SU-DHL-6 (cell line): ENCODE results near the gene SLC7A4.

Experiments
- H2AFZ ChIP-seq: fragments of 200-600 bp; sonication (generic); 2 replicates; pipeline ENCODE4 v1.6.1; 2014; ENCODE audit warnings: low read depth, mild to moderate bottlenecking, moderate library complexity, mixed read lengths, antibody characterized with exemption, low read length; ENCODE audit not compliant: severe bottlenecking
- H3F3A ChIP-seq: fragments of 200-600 bp; shearing (Covaris generic); 2 replicates; pipeline ENCODE4 v1.6.0; 2016; ENCODE audit warnings: antibody characterized with exemption, mild to moderate bottlenecking; ENCODE audit not compliant: insufficient read depth
- H3K27ac ChIP-seq: fragments of 200-600 bp; sonication (generic); 2 replicates; pipeline ENCODE4 v1.5.1; 2016; ENCODE audit warnings: low read depth, mild to moderate bottlenecking, low read length, moderate library complexity, mixed read lengths
- H3K27me3 ChIP-seq: fragments of 200-600 bp; sonication (generic), shearing (Covaris generic); 2 replicates; pipeline ENCODE4 v1.6.0; 2014; ENCODE audit warnings: mild to moderate bottlenecking, low read length
- H3K36me3 ChIP-seq: fragments of 200-600 bp; sonication (generic); 2 replicates; pipeline ENCODE4 v1.6.1; 2014; ENCODE audit warnings: mild to moderate bottlenecking, low read length, mixed read lengths
- H3K4me2 ChIP-seq: fragments of 300-600, 200-600 bp; shearing (Covaris generic), sonication (generic); 2 replicates; pipeline ENCODE4 v1.6.0; 2014; ENCODE audit warnings: low read length, low read depth, mild to moderate bottlenecking; ENCODE audit not compliant: poor library complexity, severe bottlenecking
- H3K4me3 ChIP-seq: fragments of 200-600 bp; sonication (generic); 2 replicates; pipeline ENCODE4 v1.5.1; 2014; ENCODE audit warnings: antibody characterized with exemption, low read length, mild to moderate bottlenecking, mixed read lengths; ENCODE audit not compliant: insufficient read depth, poor library complexity, severe bottlenecking
- H3K79me2 ChIP-seq: fragments of 200-600 bp; sonication (generic); 2 replicates; pipeline ENCODE4 v1.6.1; 2014; ENCODE audit warnings: mild to moderate bottlenecking, low read length, moderate library complexity; ENCODE audit not compliant: insufficient read depth
- H3K9ac ChIP-seq: fragments of 200-600 bp; sonication (generic); 2 replicates; pipeline ENCODE4 v1.7.0; 2014; ENCODE audit warnings: mild to moderate bottlenecking, low read length
- H3K9me2 ChIP-seq: fragments of 200-600 bp; sonication (generic); replicated peaks from 2 replicates; pipeline ENCODE4 v1.6.1; 2014; ENCODE audit warnings: low read length; ENCODE audit not compliant: insufficient read depth
- H3K9me3 ChIP-seq: fragments of 200-600 bp; sonication (generic); 2 replicates; pipeline ENCODE4 v1.6.1; 2014; ENCODE audit warnings: low read length, mixed read lengths; ENCODE audit not compliant: insufficient read depth
- H4K20me1 ChIP-seq: fragments of 200-600 bp; sonication (generic); 2 replicates; pipeline ENCODE4 v1.6.1; 2014; ENCODE audit warnings: low read depth, mild to moderate bottlenecking, antibody characterized with exemption, low read length, moderate library complexity, mixed read lengths
- EZH2phosphoT487 ChIP-seq: fragments of 200-600 bp; sonication (generic), shearing (Covaris generic); conservative IDR thresholded peaks from 2 replicates; pipeline ENCODE4 v1.6.1; 2018; ENCODE audit warnings: mild to moderate bottlenecking, antibody characterized with exemption, low read length, moderate library complexity, mixed read lengths
- TF ChIP-seq, protein P1 (sequence below): fragments of 200-600 bp; sonication (generic); IDR thresholded peaks from one replicate; pipeline ENCODE4 v1.5.1; 2017; ENCODE audit warnings: antibody characterized with exemption, mild to moderate bottlenecking, low read length, moderate library complexity; ENCODE audit not compliant: insufficient read depth, poor library complexity, severe bottlenecking

Gene SLC7A4

DNA sequence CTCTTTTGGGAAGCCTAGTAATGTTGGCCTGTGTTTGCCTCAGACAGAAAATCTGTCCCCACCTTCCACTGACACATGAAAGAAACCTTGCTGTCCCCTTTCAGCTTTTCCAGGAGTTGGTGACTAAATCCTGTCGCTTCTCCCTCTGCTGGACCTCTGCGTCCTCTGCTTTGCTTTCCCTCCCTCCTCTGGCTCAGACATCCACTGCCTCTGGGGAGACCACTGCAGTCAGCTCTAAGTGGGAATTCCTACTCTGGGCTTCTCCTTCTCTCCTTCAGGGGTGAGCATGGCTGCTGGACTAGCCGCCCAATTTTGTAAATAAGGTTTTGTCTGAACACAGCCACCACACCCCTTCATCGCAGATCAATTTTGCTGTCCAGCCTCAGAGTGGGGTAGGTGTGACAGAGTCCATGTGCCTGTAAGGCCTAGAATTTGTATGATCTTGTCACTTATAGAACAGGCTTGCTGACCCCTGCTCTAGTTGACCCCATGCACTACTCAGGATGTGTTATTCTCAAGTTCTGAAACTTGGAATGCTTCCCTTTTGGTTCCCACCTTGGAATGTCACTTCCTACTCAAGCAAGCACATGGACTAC is 36.4 kb upstream of the SLC7A4 start:
- H3K4me2 ChIP-seq, result no peak overlapping the region
- H3K9me3 ChIP-seq, result no peaks in the 10 kb centered on the region
- H3K79me2 ChIP-seq, result no peaks in the 10 kb centered on the region
- no peak overlapping the region for H2AFZ ChIP-seq
- H3K9me2 ChIP-seq, result no peaks in the 10 kb centered on the region
- H3K9ac ChIP-seq, result no peak overlapping the region
- no peaks in the 10 kb centered on the region for H3K36me3 ChIP-seq
- H3K4me3 ChIP-seq, result no peak overlapping the region
- no peaks in the 10 kb centered on the region for H4K20me1 ChIP-seq
- H3F3A ChIP-seq, result no peaks in the 10 kb centered on the region
- TF ChIP-seq, protein P1, sequence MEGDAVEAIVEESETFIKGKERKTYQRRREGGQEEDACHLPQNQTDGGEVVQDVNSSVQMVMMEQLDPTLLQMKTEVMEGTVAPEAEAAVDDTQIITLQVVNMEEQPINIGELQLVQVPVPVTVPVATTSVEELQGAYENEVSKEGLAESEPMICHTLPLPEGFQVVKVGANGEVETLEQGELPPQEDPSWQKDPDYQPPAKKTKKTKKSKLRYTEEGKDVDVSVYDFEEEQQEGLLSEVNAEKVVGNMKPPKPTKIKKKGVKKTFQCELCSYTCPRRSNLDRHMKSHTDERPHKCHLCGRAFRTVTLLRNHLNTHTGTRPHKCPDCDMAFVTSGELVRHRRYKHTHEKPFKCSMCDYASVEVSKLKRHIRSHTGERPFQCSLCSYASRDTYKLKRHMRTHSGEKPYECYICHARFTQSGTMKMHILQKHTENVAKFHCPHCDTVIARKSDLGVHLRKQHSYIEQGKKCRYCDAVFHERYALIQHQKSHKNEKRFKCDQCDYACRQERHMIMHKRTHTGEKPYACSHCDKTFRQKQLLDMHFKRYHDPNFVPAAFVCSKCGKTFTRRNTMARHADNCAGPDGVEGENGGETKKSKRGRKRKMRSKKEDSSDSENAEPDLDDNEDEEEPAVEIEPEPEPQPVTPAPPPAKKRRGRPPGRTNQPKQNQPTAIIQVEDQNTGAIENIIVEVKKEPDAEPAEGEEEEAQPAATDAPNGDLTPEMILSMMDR, result no peak
- no peak for TF ChIP-seq EZH2phosphoT487
- no peak overlapping the region for H3K27ac ChIP-seq
- no peaks in the 10 kb centered on the region for H3K27me3 ChIP-seq

DNA sequence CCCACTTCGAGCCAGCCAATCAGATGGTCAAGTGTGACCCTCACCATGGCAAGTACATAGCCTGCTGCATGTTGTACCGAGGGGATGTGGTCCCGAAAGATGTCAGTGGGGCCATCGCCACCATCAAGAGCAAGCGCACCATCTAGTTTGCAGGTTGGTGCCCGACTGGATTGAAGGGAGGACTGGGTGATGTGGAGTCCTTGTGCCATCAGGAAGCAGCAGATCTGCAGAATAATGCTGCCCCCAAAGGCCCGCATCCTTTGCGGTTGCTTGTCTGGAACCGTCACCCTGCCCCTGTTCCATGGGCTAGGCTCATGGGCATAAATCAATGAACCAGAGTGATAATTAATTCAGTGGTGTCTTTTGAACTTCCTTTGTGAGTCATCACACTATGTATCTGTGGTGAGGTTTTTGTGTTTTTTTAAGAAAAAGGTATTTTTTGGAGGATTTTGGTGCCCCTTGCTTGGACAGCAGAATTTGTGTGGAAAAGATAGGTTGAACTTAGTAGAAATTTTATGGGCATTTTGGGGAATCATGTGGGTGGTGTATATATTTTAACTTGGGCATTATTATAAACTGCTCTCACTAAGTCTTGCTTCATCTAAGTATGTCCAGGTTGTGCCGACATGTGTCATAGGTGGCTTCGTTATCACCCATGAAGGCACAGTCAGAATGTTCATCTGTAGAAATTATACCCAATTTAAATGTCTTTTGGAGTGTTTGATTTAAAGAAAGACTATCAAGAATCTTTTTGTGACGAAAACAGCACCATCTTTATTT is 35.7 kb upstream of the SLC7A4 start:
- H3K27me3 ChIP-seq, result no peaks in the 10 kb centered on the region

DNA sequence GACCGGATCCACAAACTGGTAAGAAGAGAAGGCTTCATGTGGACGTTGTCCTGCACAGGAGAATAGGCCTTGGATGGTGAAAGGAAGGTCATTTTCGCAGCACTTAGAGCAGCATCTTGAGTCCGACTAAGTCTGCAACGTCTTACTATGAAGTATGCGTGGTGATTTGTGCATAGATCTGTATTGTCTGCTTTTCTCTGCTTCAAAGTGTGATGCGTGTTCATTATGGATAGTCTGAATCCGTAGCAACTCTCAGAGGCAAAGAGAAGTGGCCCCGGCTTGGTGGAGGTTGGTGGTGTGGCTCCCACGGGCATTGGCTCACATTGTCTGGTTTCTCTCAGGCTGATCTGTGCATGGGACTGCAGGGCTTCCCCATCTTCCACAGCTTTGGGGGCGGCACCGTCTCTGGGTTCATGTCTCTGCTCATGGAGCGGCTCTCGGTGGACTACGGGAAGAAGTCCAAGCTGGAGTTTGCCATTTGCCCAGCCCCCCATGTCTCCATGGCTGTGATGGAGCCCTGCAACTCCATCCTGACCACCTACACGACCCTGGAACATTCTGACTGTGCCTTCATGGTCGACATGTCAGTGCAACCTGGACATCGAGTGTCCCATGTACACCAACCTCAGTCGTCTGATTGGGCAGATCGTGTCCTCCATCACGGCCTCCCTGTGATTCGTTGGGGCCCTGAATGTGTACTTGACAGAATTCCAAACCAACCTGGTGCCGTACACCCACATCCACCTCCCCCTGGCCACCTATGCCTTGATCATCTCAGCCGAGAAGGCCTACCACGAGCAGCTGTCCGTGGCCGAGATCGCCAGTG is 34.9 kb upstream of the SLC7A4 start:
- H3K9me3 ChIP-seq, result no peaks in the 10 kb centered on the region
- H2AFZ ChIP-seq, result no peak overlapping the region
- no peaks in the 10 kb centered on the region for H3K9me2 ChIP-seq
- no peaks in the 10 kb centered on the region for H3K79me2 ChIP-seq
- no peaks in the 10 kb centered on the region for H4K20me1 ChIP-seq
- H3F3A ChIP-seq, result no peaks in the 10 kb centered on the region
- no peaks in the 10 kb centered on the region for H3K27me3 ChIP-seq
- TF ChIP-seq, protein P1, result no peak
- no peak for TF ChIP-seq EZH2phosphoT487
- no peak overlapping the region for H3K4me2 ChIP-seq
- H3K27ac ChIP-seq, result no peak overlapping the region
- no peak overlapping the region for H3K9ac ChIP-seq
- H3K4me3 ChIP-seq, result no peak overlapping the region
- no peaks in the 10 kb centered on the region for H3K36me3 ChIP-seq

More for the DNA sequence above, 35.7 kb upstream of the SLC7A4 start:
- Histone ChIP-seq H3K4me2 (no peak overlapping the region), H3K36me3 (no peaks in the 10 kb centered on the region), H3K27ac (no peak overlapping the region), H3K9me2 (no peaks in the 10 kb centered on the region), H2AFZ (no peak overlapping the region), H3K9ac (no peak overlapping the region), H3K9me3 (no peaks in the 10 kb centered on the region), H4K20me1 (no peaks in the 10 kb centered on the region), H3F3A (no peaks in the 10 kb centered on the region), H3K4me3 (no peak overlapping the region), H3K79me2 (no peaks in the 10 kb centered on the region)
- no peak for TF ChIP-seq EZH2phosphoT487
- TF ChIP-seq, protein P1, result no peak
